Keratinocyte (primary cell): ENCODE data around the gene HYAL3. TPM values are rescaled to one million over a fixed set of nuclear protein-coding genes. Genes with fewer than 3 reads are reported as not detected.

Source experiments
- DNase-seq: peaks from one replicate; pipeline ENCODE4 v3.0.0-alpha.2; 2011; ENCODE audit warnings: low read depth, missing footprints, low spot score
- FAIRE-seq: peaks from 2 replicates; lab custom pipeline; 2011; peaks lifted over from hg19 to GRCh38; lab: Jason Lieb, UNC
- H2AFZ ChIP-seq: 2 replicates; pipeline ENCODE4 v1.6.0; 2012; ENCODE audit warnings: low read length, control low read depth, inconsistent platforms; ENCODE audit not compliant: control insufficient read depth
- H3K27ac ChIP-seq: 2 replicates; pipeline ENCODE4 v1.5.1; 2011; ENCODE audit warnings: low read length; ENCODE audit not compliant: control insufficient read depth, insufficient read depth
- H3K27me3 ChIP-seq: 3 replicates; pipeline ENCODE4 v1.6.0; 2011; ENCODE audit warnings: low read length; ENCODE audit not compliant: control insufficient read depth, insufficient read depth; ENCODE audit errors: extremely low read depth
- H3K36me3 ChIP-seq, 2 experiments: 2 replicates in 1 of 2; 3 replicates in 1 of 2; pipeline ENCODE4 v1.5.1; 2011; ENCODE audit warnings: low read length in 2 of 2, mild to moderate bottlenecking in 1 of 2; ENCODE audit not compliant: control insufficient read depth in 2 of 2, insufficient read depth in 2 of 2; ENCODE audit errors: extremely low read depth in 1 of 2
- H3K4me1 ChIP-seq: 3 replicates; pipeline ENCODE4 v1.5.1; 2011; ENCODE audit warnings: low read length; ENCODE audit not compliant: control insufficient read depth, insufficient read depth; ENCODE audit errors: extremely low read depth
- H3K4me2 ChIP-seq: 3 replicates; pipeline ENCODE4 v1.6.0; 2011; ENCODE audit warnings: low read depth, low read length; ENCODE audit not compliant: control insufficient read depth, insufficient read depth; ENCODE audit errors: extremely low read depth
- H3K4me3 ChIP-seq, 3 experiments: fragments of 200-600 bp in 1 of 3; sonication (generic) in 1 of 3; 2 replicates in 2 of 3; 3 replicates in 1 of 3; pipeline ENCODE4 v1.5.1; 2011 to 2016; ENCODE audit warnings: low read length in 3 of 3, mild to moderate bottlenecking in 3 of 3, control low read depth in 2 of 3, inconsistent platforms in 1 of 3, low read depth in 1 of 3, mixed read lengths in 1 of 3, mixed run types in 1 of 3, moderate library complexity in 1 of 3; ENCODE audit not compliant: control insufficient read depth in 2 of 3, insufficient read depth in 2 of 3; ENCODE audit errors: extremely low read depth in 1 of 3
- H3K79me2 ChIP-seq: 2 replicates; pipeline ENCODE4 v1.6.0; 2012; ENCODE audit warnings: low read length; ENCODE audit not compliant: control insufficient read depth, insufficient read depth
- H3K9ac ChIP-seq: 3 replicates; pipeline ENCODE4 v1.6.0; 2011; ENCODE audit warnings: low read length; ENCODE audit not compliant: control insufficient read depth, insufficient read depth; ENCODE audit errors: extremely low read depth
- H3K9me1 ChIP-seq: 3 replicates; pipeline ENCODE4 v1.6.0; 2011; ENCODE audit warnings: low read length; ENCODE audit not compliant: control insufficient read depth, insufficient read depth; ENCODE audit errors: extremely low read depth
- H3K9me3 ChIP-seq: 2 replicates; pipeline ENCODE4 v1.5.1; 2012; ENCODE audit warnings: low read depth, low read length; ENCODE audit not compliant: control insufficient read depth
- H4K20me1 ChIP-seq: 3 replicates; pipeline ENCODE4 v1.6.0; 2011; ENCODE audit warnings: low read length; ENCODE audit not compliant: control insufficient read depth, insufficient read depth; ENCODE audit errors: extremely low read depth
- EZH2 ChIP-seq: IDR thresholded peaks from one replicate; pipeline ENCODE4 v1.6.1; 2012; ENCODE audit warnings: inconsistent platforms, mild to moderate bottlenecking, low read length, moderate library complexity
- dilution Hi-C: fragments of 300-500 bp; cut with MboI; formaldehyde crosslinking; loops from one replicate; pipeline ENCODE4 v1.7.0; 2020; ENCODE audit warnings: low sequenced_read_pairs; ENCODE audit not compliant: extremely low pct_ligation_motif_present
- polyA plus RNA-seq, 5 experiments: library from polyadenylated mRNA; depleted of rRNA in 3 of 5; stranded (reverse) in 3 of 5; stranded (forward) in 1 of 5; unstranded in 1 of 5; fragments of >200 nt; gene quantifications; 1 replicate in 1 of 5; 2 replicates in 3 of 5; 3 replicates in 1 of 5; pipeline versions ENCODE4 v1.2.1 to v1.2.3, GENCODE V29; 2011 to 2012; ENCODE audit warnings: missing spikeins in 2 of 5, low read depth in 1 of 5, low replicate concordance in 1 of 5
- TF ChIP-seq, protein P1 (sequence below), 3 experiments: IDR thresholded peaks in 1 of 3; conservative IDR thresholded peaks in 1 of 3; optimal IDR thresholded peaks in 1 of 3; 2 replicates in 2 of 3; 3 replicates in 1 of 3; pipeline versions ENCODE3 to v1.5.1; 2011; ENCODE audit warnings: low read length in 3 of 3, mild to moderate bottlenecking in 3 of 3, moderate library complexity in 2 of 3, control low read depth in 1 of 3, inconsistent platforms in 1 of 3; ENCODE audit not compliant: insufficient read depth in 2 of 3; ENCODE audit errors: extremely low read depth in 1 of 3

HYAL3 gene
- polyA plus RNA-seq, 1 donor (not counting 4 experiments of a cell fraction or from before 2014, with no cell fraction given): 6.6 TPM

DNA sequence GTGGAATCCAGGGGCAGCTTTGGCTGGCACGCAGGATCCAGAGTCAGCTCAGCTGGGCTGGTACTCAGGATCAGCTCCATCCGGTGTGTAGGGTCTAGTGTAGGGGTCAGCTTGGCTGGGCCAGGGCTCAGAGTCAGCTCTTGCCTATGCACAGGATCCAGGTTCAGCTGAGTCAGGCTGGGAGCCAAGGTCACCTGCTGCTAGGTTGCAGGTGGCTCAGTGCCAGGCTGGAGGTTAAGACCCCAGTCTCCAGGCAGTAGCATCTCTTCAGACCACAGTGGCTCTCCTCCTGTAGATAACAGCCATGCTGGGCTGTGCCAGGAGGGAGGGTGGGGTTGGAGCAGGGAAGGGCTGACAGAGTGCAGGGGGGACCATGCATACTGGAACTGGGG is 1.8 kb downstream of the HYAL3 start:
- dilution Hi-C loops: no loop called here
- Histone ChIP-seq H3K27me3 (no peaks in the 10 kb centered on the region), H3K4me2 (no peak overlapping the region), H3K9ac (no peak overlapping the region), H2AFZ (no peak overlapping the region), H3K9me1 (peaks cover 3% of the 10 kb centered on the region), H3K9me3 (no peaks in the 10 kb centered on the region), H3K4me3 (no peak overlapping the region), H4K20me1 (no peaks in the 10 kb centered on the region), H3K79me2 (peaks cover 5% of the 10 kb centered on the region), H3K4me1 (peaks cover 27% of the 10 kb centered on the region), H3K27ac (no peak overlapping the region), H3K36me3 (peaks cover 0 to 4% of the 10 kb centered on the region in 2 experiments)
- FAIRE-seq (no peak), DNase-seq (no peak)
- TF ChIP-seq, protein P1, sequence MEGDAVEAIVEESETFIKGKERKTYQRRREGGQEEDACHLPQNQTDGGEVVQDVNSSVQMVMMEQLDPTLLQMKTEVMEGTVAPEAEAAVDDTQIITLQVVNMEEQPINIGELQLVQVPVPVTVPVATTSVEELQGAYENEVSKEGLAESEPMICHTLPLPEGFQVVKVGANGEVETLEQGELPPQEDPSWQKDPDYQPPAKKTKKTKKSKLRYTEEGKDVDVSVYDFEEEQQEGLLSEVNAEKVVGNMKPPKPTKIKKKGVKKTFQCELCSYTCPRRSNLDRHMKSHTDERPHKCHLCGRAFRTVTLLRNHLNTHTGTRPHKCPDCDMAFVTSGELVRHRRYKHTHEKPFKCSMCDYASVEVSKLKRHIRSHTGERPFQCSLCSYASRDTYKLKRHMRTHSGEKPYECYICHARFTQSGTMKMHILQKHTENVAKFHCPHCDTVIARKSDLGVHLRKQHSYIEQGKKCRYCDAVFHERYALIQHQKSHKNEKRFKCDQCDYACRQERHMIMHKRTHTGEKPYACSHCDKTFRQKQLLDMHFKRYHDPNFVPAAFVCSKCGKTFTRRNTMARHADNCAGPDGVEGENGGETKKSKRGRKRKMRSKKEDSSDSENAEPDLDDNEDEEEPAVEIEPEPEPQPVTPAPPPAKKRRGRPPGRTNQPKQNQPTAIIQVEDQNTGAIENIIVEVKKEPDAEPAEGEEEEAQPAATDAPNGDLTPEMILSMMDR (optimal IDR thresholded peaks at IDR 0.05 in 1 of 3, IDR thresholded peaks at IDR 0.05 in 1 of 3, conservative IDR thresholded peaks at IDR 0.05 in 1 of 3; ENCODE audit: extremely low read depth in 1 of 3, insufficient read depth in 2 of 3, low read length in 3 of 3): no peak
- no peak for TF ChIP-seq EZH2

DNA sequence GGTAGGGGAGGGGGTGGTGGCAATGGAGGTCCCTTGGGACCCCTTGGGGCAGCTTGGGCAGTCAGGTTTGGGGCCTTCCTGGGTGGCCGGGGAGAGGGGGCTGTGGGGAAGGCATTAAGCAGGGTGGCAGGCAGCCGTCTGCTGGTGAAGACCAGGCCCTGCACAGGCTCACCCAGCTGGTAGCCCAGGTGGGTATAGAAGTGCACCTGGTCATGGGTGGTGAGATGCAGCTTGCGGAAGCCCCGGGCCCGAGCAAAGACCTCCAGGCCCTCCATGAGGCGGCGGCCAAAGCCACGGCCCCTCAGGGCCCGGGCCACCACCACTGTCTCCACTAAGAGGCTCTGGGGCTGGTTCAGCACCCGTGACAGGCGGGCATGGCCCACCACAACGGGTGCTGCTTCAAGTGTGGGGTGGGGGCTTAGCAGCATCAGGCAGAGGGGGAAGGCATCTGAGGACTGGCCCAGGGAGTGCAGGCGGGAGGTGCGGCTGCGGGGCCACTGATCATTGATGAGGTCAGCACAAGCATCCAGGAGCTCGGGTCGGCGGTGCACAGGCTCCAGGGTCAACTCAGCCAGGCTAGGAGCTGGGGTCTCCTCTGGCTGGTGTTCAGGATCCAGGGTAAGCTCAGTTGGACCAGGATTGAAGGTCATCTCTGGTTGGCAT is 2.4 kb downstream of the HYAL3 start:
- dilution Hi-C loops: no loop called here
- Histone ChIP-seq H4K20me1 (no peaks in the 10 kb centered on the region), H3K9me1 (peaks cover 3% of the 10 kb centered on the region), H3K9me3 (no peaks in the 10 kb centered on the region), H3K36me3 (peaks cover 0 to 4% of the 10 kb centered on the region in 2 experiments), H3K79me2 (peaks cover 8% of the 10 kb centered on the region), H3K4me1 (peaks cover 27% of the 10 kb centered on the region), H3K27ac (no peak overlapping the region), H3K9ac (no peak overlapping the region), H3K4me3 (no peak overlapping the region), H2AFZ (no peak overlapping the region), H3K27me3 (no peaks in the 10 kb centered on the region), H3K4me2 (no peak overlapping the region)
- TF ChIP-seq EZH2: no peak
- TF ChIP-seq, protein P1 (optimal IDR thresholded peaks at IDR 0.05 in 1 of 3, IDR thresholded peaks at IDR 0.05 in 1 of 3, conservative IDR thresholded peaks at IDR 0.05 in 1 of 3; ENCODE audit: extremely low read depth in 1 of 3, insufficient read depth in 2 of 3, low read length in 3 of 3): no peak
- FAIRE-seq (no peak), DNase-seq (no peak)
